ENCODE results near the gene RNF167.

DNA sequence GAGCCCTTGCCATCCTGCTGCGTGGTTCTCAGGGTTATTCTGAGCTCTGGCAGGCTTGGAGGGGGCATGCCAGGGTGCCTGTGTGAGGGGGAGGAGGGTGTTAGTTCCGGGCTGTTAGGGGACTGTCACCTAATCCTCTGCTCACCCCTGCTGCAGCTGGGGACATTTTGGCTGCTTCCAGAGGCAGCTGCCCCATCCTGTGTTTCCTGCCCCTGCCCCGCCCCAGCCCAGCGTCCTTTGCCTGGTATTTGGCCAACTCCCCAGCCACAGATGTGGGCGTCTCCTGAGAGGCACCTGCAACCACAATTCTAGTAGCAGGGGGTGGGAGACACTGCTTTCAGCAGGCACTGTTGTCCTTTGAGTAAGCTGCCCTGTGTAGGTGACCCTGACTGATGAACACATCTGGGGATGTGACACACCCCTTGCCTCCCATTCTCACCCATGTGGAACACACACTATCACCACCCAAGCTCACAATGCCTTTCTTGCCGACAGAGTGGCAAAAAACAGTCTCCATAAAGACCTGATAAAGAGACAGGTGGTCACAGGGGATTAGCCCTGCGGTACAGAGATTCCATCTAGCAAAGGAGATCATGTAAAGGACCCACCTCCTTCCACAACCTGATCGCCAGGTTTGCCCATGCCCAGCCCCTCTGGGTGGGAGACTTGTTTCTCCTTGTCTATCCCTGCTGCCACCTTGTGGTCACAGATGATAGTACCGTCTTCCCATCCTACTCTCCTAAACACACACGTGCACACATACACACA lies 36.8 kb upstream of the RNF167 start, which contains the start of gene CHRNE:
- TF ChIP-seq, protein P1, sequence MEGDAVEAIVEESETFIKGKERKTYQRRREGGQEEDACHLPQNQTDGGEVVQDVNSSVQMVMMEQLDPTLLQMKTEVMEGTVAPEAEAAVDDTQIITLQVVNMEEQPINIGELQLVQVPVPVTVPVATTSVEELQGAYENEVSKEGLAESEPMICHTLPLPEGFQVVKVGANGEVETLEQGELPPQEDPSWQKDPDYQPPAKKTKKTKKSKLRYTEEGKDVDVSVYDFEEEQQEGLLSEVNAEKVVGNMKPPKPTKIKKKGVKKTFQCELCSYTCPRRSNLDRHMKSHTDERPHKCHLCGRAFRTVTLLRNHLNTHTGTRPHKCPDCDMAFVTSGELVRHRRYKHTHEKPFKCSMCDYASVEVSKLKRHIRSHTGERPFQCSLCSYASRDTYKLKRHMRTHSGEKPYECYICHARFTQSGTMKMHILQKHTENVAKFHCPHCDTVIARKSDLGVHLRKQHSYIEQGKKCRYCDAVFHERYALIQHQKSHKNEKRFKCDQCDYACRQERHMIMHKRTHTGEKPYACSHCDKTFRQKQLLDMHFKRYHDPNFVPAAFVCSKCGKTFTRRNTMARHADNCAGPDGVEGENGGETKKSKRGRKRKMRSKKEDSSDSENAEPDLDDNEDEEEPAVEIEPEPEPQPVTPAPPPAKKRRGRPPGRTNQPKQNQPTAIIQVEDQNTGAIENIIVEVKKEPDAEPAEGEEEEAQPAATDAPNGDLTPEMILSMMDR (IDR thresholded peaks at IDR 0.05) = peak; percentile 51 to 88 (median 74)
- TF ChIP-seq POLR2A (IDR thresholded peaks at IDR 0.05) = no peak

Data from esophagus squamous epithelium (tissue), 4 donors.